ENCODE results near the gene B3GNT4. TPM values are rescaled to one million over a fixed set of nuclear protein-coding genes. Genes with fewer than 3 reads are reported as not detected.

Gene B3GNT4
- total and polyA plus RNA-seq, 2 of the 8 experiments (the other 6 are each of a cell fraction or from before 2014, with no cell fraction given) = 1.1 to 1.4 TPM

DNA sequence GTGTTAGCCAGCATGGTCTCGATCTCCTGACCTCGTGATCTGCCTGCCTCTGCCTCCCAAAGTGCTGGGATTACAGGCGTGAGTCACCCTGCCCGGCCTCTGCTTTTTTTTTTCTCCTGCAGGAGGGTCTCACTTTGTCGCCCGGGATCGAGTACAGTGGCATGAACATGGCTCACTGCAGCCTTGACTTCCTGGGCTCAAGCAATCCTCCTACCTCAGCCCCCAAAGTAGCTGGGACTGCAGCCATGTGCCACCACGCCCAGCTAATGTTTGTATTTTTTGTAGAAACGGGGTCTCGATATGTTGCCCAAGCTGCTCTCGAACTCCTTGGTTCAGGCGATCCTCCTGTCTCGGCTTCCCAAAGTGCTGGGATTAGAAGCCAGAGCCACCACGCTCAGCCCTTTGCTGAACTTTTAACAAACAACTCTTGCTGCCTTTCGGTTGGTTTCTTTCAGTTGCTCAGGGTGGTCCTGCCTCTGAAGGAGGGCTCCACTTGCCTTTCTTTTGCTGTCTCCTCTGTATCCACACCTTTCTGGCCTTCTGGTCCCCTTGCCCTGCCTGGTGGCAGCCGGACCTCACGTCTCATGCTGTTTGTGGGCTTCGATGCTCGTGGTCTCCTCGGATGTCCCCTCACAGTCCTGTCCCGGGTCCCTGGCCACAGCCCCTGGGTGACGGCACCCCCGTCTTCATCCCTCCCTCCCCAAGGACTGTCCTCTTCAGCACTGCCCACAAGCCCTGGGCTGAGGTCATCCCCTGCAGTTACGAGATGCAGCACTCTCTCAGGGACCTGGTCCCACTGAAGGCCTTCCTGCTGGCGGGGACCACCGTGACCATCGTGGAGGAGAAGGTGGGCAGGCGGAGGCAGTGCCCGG is 3.8 kb upstream of the B3GNT4 start:
- no peak for FAIRE-seq
- peaks cover 9% of the 10 kb centered on the region; the same call in 1 of the 2 replicates for H3K23me2 ChIP-seq (ENCODE audit: low read depth, low read length)
- no peak overlapping the region for H3K27ac ChIP-seq (ENCODE audit: low read depth, low read length)
- H3K36me3 ChIP-seq (ENCODE audit: control insufficient read depth in 2 of 4, insufficient read depth in 4 of 4, low read length in 3 of 4) = peaks cover 0 to 4% (median 0%) of the 10 kb centered on the region in 4 experiments; a peak in 1 of 8 replicates
- H3K9me3 ChIP-seq (ENCODE audit: insufficient read depth in 2 of 2, low read depth in 1 of 2, low read length in 1 of 2) = no peaks in the 10 kb centered on the region
- no peak overlapping the region for H2AFZ ChIP-seq (ENCODE audit: low read length)
- H4K5ac ChIP-seq (ENCODE audit: insufficient read length, low read depth, low read length) = no peak overlapping the region
- POLR2A ChIA-PET (ENCODE audit: partially characterized antibody) = interaction anchor here (0.6 to 17.6 kb wide), 3 partner anchors 10 to 61 kb away, joined by 3 to 230 read pairs (median 3); partner anchors contain the start of gene DIABLO
- WGBS, 2 experiments (ENCODE audit: extremely low coverage in 1 of 2, insufficient coverage in 1 of 2, insufficient read length in 1 of 2, insufficient replicate concordance in 2 of 2, low coverage in 1 of 2, low lambda C conversion rate in 2 of 2, missing lambda C conversion rate in 1 of 2) = 91% methylated on average over 27 of the region's 29 CpGs; no CpG with 5 or more reads in 1 of the 2 experiments
- no peak overlapping the region for H2AK5ac ChIP-seq (ENCODE audit: low read depth, low read length)
- no peak overlapping the region for H3K23ac ChIP-seq (ENCODE audit: insufficient read length)
- H3K79me2 ChIP-seq (ENCODE audit: control insufficient read depth in 1 of 2, insufficient read depth in 2 of 2, low read length in 2 of 2) = no peaks in the 10 kb centered on the region
- TF ChIP-seq KDM5A (IDR thresholded peaks at IDR 0.05; ENCODE audit: low read length) (no peak), EGR1 (IDR thresholded peaks at IDR 0.05; ENCODE audit: borderline replicate concordance, low read depth, low read length) (no peak), SRF (IDR thresholded peaks at IDR 0.05; ENCODE audit: low read depth, low read length) (no peak), POLR2AphosphoS5 (IDR thresholded peaks at IDR 0.05; ENCODE audit: low read depth, low read length) (no peak), TAF1 (IDR thresholded peaks at IDR 0.05; ENCODE audit: low read depth, low read length) (no peak), HDAC6 (IDR thresholded peaks at IDR 0.05; ENCODE audit: low read depth, low read length) (no peak), ZNF274 (IDR thresholded peaks at IDR 0.05; ENCODE audit: borderline replicate concordance, extremely low read depth, low read length) (no peak)
- no peak for DNase-seq (ENCODE audit: low read depth in 1 of 2, low spot score in 2 of 2)
- H2BK15ac ChIP-seq (ENCODE audit: low read length) = 0 out of 2 replicates have a peak overlapping the region, but pooled peaks have one; percentile 29
- no peak overlapping the region for H3K9ac ChIP-seq (replicated peaks in 1 of 4; ENCODE audit: extremely low read depth in 1 of 4, low read depth in 3 of 4, low read length in 3 of 4)
- H4K20me1 ChIP-seq (replicated peaks in 1 of 2; ENCODE audit: control insufficient read depth in 1 of 2, insufficient read depth in 2 of 2, low read length in 2 of 2) = peaks cover 0 to under 1% of the 10 kb centered on the region in 2 experiments
- no peak overlapping the region for H3K4me3 ChIP-seq (ENCODE audit: extremely low read depth in 1 of 4, insufficient read depth in 2 of 4, low read depth in 3 of 4, low read length in 4 of 4)
- no peak overlapping the region for H3K56ac ChIP-seq (replicated peaks; ENCODE audit: insufficient read length, low read depth, low read length)
- H2BK5ac ChIP-seq (ENCODE audit: low read depth, low read length) = no peak overlapping the region
- H4K8ac ChIP-seq (ENCODE audit: extremely low read depth, insufficient read depth, low read length) = peak overlapping the region; percentile 41; the same call in 1 of the 2 replicates
- no peak overlapping the region for H3K4me2 ChIP-seq (ENCODE audit: insufficient read depth in 1 of 2, low read depth in 2 of 2, low read length in 2 of 2)
- peaks cover 0 to 5% (median under 1%) of the 10 kb centered on the region in 4 experiments; a peak in 2 of 7 replicates for H3K4me1 ChIP-seq (replicated peaks in 1 of 4; ENCODE audit: control insufficient read depth in 3 of 4, insufficient read depth in 4 of 4, low read length in 3 of 4)
- no peak overlapping the region for H2BK20ac ChIP-seq (ENCODE audit: low read length)
- peaks cover 5 to 26% (median 15%) of the 10 kb centered on the region in 4 experiments; a peak in 6 of 7 replicates for H3K27me3 ChIP-seq (replicated peaks in 1 of 4; ENCODE audit: control insufficient read depth in 3 of 4, extremely low read depth in 1 of 4, insufficient read depth in 3 of 4, low read length in 3 of 4)
- no peak overlapping the region for H2BK12ac ChIP-seq (ENCODE audit: low read depth, low read length)
- no peaks in the 10 kb centered on the region for H3K79me1 ChIP-seq (ENCODE audit: low read depth, low read length)
- H4K91ac ChIP-seq (replicated peaks; ENCODE audit: insufficient read length, low read length) = no peak overlapping the region
- no peak overlapping the region for H2BK120ac ChIP-seq (replicated peaks; ENCODE audit: low read depth, low read length)
- H3K4ac ChIP-seq (replicated peaks; ENCODE audit: insufficient read length, low read depth, low read length) = no peak overlapping the region
- no peak overlapping the region for H3K18ac ChIP-seq (ENCODE audit: extremely low read depth, low read length)
- CTCF ChIA-PET (ENCODE audit: partially characterized antibody) = interaction anchor here (0.8 to 4.0 kb wide), 6 partner anchors 9 to 76 kb away, joined by 3 to 18 read pairs (median 3); partner anchors contain the start of gene LRRC43
- H3K14ac ChIP-seq (ENCODE audit: insufficient read length) = no peak overlapping the region

All from H1 (cell line).